ENCODE measurements around the gene NAPG.
A peak's percentile ranks its signal among the peaks of the same experiment; 100 is the strongest.
"Not testable (repeated sequence)": the region's sequence is repeated elsewhere in the genome, so short reads cannot be mapped to it uniquely, and the experiment has no call there.

The NAPG gene

DNA sequence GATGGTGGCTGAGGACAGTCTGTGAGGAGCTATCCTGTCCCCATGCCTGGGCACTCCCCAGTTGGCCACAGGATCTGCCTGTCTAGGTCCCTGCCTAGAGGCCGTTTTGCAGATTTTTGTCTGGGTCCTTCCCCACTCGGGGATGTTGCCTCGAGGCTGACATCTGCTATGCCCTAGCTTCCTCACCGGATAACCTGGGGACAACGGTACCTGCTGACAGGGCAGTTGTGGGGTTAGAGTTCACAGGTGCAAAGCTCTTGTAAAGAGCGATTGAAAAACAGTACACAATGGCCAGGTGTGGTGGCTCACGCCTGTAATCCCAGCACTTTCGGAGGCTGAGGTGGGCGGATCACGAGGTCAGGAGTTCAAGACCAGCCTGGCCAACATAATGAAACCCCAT, 30.4 kb downstream of the NAPG start:
- DNase-seq, result not testable (repeated sequence)

DNA sequence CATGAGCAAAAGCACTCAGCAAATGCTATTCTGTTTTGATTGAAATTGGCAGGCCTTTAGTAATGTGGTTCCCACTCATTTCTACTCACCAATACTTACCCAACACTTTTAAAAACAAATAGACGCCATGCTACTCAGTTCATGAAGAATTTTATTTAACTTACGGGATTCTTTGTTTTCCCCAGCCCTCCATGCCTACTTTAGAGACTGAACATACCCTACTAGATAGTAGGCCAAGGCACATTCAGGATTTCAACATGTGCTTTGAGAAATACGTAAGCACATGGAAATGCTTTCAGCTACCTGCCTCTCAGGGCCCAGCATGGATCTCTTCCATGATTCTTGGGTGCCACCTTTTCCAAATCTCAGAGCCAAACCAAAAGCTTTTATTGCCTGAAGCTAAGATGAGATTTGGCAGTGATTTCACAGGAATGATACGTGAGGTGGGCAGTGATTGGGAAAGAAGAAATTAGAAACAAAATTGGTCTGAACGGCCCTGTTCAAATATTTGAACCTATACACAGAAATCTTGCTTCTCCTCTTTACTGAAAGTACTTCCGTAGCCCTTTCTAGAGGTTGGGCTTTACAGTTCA, 31.4 kb downstream of the NAPG start:
- no peak for DNase-seq

DNA sequence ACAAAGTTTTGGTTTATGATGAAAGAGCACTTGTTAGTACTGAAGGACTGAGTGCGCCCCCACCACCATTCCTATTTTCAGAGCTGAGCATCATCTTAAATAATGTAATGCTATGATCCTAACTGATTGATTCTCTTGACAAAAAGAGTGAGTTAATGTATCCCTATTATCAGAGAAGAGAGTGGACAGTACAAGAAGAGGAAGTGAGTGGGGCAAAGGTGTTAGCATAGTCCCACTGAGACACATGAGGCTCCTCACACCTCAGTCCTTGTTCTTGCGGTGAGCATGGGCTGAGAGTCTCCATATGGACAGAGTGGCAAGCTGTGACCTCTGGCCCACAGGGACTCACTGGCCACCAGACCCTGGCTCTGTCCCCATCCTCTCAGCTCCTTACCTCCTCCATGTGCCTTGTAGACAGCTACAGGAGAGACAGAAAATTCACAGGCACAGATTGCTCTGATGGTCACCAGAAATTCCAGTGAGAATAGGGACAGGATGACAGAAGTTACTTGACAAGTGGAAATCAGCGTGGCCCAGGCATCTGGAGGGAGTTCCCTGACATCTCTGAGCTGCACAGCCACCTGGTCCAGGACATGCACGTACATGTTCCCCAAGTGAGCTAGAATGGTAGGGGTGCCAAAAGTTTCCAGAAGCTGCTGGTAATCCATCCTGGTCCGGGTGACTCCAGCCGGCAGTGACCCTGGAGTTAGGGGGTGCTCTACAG, 32.6 kb downstream of the NAPG start:
- no peak for DNase-seq

DNA sequence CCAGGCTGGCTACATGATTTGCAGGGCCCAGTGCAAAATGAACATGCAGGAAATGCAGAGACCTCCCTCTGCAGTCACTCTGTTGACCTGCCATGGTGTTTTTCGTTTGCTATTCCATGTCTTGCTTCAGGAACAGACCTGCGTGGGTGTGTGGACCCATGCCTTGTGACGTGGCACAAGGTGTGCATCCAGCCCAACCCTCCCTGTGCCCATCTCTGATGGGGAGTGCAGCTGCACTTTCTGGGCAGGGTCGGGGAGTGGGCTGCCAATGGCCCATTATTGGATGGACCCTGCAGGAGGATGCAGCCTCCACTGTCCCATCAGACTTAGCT, 33.1 kb downstream of the NAPG start:
- no peak for DNase-seq

DNA sequence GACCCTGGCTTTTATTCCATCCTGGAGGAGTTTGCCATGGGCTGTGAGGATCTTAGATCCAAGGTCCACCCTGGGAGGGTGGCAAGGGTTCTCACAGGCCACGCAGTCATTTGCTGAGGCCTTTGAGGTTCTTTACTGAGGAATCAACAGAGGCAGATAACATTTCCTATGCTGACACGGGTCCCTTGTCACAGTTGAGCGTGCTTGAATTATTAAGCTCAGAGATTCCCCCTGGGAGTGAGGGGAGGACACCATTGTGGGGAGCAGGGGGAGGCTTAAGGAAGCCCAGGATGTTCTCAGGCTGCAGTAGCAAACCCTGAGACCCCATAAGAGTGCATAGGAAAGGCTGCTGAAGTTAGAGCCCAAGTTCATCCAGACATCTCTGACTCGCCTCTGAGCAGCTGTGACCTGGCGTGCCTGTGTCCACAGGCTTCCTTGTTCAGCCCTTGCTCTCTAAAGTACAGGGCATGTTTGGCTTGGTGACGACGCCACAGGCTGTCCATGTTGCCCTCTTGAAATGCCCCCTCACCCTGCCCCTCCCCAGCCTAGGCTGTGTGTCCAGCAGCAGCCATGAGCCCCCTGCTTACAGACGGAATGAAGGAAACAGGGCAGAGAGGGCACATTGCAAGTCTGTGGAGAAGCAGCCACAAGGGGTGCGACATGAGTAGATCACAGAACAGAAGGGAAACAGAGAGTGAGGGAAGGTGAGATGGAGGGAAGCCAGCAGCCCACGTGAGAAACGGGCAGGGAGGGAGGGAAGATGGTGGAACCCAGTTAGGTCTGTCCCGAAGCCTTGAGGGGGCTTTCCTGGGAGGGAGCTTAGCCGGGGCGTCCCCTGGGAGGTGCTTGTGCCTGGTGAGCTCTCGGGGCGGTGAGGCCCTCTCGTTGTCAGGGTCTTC, 34.0 kb downstream of the NAPG start:
- DNase-seq, result peak; percentile 60

DNA sequence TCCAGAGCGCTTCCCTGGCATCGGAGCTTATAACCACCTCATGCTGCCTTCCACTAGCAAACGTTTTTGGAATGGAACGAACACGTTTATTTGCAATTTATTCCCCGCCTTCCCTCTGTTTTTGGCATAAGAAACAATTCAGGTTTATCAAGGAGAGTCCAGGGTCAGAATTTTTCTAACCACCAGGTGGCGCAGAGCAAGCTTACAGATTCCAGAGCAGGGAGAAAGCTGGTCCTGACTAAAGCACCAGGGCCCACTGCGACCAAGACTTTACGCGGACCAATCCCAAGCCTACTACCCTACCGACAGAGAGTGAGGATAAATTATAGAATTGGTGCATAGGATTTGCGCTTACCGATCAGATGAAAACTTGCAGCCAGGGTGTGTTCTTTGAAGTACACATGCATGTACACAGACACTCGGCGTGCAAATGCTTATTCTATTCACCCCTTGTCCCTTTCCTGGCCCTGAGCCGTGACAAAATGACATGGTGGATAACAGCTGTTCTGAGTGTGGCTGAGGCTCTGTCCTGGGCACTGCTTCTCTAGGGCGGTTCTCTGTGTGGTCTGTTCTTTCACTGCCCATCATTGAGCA, 34.7 kb downstream of the NAPG start:
- peak; percentile 77 for DNase-seq

DNA sequence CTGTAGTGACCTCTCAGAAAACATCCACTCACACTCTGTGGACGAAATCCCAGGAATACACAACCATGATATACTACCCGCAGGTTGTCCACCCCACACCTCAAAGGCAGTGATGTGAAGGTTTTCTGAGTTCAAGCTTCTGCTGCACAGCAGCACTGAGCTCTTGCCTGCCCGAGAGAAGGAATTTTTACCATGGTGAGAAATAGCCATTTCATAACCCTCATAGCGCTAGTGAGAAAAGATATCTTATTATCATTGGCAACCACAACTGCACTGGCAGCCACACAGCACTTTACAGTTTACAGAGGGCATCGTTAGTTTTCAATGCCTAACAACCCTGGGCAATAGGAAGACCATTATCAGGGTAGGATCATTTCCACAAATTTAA, 36.9 kb downstream of the NAPG start:
- DNase-seq, result no peak

DNA sequence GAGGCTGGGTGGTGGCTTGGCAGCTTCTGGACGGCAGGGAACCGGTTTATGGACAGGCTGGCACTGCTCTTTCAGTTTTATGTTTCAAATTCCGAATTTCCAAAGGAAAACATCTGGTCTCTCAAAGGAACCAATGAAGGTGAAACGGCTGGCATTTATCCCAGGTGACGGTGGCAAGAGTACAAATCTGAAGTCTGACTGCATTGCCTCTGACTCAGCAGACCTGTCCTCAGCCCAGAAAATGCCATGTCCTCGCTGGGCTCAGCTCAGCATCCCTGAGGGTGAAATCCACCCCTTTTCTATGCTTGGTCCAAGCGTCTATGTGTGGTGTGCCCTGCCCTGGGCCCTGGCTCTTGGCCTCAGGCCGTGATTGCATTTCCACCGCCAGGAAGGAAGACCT, 38.1 kb downstream of the NAPG start:
- DNase-seq, result no peak

DNA sequence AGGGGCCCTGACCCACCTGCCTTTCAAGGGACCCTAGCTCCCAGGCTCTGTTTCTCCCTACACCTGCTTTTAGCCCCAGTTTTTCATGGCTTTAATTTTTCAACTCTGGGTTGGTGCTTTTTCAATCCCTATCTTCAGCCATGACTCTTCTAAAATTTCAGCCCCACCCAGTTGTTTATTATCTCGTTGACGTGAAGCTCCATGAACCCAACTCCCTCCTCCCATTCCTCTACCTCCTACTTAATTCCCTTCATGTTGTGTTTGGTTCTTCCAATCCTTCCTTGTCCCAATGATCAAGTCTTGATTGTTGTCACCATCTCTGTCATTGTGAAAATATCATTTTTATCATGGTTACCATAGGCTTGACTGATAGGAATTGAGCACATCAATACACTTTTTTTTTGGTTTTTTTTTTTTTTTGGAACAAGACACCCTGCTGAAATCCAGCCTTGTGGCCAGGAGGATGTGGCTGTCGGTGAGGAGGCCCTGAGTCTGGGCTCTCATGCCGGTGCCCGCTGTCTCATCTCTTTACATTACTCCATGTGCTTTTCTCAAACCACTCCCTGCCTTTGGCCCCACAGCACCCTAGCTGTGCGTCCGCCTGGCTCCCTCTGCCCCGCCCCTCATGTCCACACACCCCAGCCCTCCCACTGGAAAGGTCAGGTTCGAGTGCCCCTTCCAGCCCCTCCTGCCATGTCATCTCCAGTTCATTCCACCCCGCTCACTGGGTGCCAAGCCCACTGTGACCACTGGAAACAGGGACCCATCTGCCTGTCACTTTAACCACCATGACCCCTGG, 39.3 kb downstream of the NAPG start:
- no peak for DNase-seq

DNA sequence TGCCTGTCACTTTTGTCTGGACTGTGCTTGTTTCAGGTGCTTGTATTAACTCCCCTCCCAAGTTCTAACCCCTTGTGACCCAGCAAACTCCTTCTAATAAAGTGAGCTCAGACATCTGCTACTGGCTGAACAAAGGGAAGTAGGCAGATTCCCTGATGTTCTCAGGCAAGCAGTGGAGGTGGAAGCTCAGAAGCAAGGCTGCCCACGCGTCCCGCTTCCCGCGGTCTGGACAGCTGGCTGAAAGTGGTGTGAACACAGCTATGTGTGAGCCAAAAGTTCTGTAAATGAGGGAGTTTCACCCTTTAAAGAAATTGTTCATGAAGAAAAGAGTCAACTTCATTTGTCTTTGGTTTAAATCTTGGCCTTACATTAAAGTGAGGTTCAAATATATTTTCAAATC, 40.0 kb downstream of the NAPG start:
- no peak for DNase-seq

DNA sequence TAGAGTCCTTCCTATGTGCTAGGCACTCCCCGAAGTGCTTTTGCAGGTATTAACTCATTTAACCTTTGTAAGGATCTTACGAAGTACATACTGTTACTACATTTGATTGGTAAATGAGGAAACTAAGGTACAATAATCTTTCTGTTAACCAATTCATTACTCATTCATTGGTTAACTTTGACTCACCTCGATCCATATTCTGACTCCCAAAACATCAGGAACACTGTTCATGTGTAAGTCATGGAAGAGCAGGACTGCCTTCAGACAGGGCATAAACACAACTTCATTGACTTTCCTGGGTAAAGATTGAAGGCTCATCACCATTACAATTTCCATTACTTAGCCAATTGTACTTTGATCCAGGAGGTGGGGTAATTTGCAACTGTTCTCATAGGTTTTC, 40.6 kb downstream of the NAPG start:
- peak; percentile 2 for DNase-seq

DNA sequence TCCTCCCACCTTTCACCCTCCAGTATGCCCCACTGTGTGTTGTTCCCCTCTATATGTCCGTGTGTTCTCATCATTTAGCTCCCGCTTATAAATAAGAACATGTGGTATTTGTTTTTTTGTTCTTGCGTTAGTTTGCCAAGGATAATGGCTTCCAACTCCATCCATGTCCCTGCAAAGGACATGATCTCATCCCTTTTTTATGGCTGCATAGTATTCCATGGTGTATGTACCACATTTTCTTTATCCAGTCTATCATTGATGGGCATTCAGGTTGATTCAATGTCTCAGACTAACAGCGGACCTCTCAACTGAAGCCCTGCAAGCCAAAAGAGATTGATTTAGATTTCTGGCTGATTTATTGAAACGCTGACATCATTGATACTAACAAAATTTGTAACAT, 44.1 kb downstream of the NAPG start:
- DNase-seq, result not testable (repeated sequence)

DNA sequence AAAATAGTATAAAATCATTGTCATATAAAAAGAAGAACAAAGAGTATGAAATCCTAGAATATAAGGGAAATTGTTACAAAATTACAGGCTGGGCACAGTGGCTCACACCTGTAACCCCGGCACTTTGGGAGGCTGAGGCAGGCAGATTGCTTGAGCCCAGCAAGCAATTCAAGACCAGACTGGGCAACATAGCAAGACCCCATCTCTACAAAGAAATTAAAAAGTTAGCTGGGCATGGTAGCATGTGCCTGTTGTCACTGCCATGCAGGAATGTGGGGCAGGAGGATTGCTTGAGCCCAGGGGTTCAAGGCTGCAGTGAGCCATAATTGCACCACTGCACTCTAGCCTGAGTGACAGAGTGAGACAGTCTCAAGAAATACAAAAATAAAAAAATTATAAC, 44.8 kb downstream of the NAPG start:
- no peak for DNase-seq

DNA sequence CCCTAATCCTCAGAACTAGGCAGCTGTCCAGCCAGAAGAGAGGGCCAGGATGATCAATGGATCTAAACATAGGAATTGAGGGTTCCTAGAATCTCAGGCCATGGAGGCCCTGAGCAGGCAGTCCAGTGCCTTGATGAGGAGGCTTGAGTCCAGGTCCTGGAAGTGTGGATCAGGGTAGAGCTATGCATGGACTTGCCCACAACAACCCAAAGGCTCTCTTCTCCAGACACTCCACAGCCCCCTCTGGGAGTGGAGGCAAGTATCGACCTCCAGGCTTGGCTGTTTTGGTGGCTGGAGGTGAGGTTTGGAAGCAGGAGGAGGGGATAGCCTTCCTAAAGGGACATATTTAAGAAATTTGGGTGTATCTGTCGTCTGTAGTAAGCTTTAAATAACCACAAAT, 45.7 kb downstream of the NAPG start:
- peak; percentile 26 for DNase-seq

DNA sequence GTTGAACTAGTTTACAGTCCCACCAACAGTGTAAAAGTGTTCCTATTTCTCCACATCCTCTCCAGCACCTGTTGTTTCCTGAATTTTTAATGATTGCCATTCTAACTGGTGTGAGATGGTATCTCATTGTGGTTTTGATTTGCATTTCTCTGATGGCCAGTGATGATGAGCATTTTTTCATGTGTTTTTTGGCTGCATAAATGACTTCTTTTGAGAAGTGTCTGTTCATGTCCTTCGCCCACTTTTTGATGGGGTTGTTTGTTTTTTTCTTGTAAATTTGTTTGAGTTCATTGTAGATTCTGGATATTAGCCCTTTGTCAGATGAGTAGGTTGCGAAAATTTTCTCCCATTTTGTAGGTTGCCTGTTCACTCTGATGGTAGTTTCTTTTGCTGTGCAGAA, 47.4 kb downstream of the NAPG start:
- not testable (repeated sequence) for DNase-seq

DNA sequence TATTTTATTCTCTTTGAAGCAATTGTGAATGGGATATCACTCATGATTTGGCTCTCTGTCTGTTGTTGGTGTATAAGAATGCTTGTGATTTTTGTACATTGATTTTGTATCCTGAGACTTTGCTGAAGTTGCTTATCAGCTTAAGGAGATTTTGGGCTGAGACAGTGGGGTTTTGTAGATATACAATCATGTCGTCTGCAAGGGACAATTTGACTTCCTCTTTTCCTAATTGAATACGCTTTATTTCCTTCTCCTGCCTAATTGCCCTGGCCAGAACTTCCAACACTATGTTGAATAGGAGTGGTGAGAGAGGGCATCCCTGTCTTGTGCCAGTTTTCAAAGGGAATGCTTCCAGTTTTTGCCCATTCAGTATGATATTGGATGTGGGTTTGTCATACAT, 48.6 kb downstream of the NAPG start:
- not testable (repeated sequence) for DNase-seq

DNA sequence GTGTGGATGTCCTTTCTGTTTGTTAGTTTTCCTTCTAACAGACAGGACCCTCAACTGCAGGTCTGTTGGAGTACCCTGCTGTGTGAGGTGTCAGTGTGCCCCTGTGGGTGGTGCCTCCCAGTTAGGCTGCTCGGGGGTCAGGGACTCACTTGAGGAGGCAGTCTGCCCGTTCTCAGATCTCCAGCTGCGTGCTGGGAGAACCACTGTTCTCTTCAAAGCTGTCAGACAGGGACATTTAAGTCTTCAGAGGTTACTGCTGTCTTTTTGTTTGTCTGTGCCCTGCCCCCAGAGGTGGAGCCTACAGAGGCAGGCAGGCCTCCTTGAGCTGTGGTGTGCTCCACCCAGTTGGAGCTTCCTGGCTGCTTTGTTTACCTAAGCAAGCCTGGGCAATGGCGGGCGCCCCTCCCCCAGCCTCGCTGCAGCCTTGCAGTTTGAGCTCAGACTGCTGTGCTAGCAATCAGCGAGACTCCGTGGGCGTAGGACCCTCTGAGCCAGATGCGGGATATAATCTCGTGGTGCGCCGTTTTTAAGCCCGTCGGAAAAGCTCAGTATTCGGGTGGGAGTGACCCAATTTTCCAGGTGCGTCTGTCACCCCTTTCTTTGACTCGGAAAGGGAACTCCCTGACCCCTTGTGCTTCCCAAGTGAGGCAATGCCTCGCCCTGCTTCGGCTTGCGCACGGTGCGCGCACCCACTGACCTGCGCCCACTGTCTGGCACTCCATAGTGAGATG, 52.2 kb downstream of the NAPG start:
- DNase-seq, result not testable (repeated sequence)

DNA sequence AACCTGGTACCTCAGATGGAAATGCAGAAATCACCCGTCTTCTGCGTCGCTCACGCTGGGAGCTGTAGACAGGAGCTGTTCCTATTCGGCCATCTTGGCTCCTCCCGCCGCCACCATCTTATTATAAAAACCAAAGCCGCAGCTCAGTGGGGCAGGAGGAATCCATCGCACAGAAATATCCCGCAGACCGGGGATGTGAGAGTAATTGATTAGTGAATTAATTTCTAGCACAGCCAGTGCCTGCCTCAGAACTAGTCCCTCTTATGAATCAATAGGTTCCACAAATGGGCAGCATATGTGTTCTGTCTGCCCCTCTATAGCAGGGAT, 52.7 kb downstream of the NAPG start:
- DNase-seq, result peak; percentile 14

DNA sequence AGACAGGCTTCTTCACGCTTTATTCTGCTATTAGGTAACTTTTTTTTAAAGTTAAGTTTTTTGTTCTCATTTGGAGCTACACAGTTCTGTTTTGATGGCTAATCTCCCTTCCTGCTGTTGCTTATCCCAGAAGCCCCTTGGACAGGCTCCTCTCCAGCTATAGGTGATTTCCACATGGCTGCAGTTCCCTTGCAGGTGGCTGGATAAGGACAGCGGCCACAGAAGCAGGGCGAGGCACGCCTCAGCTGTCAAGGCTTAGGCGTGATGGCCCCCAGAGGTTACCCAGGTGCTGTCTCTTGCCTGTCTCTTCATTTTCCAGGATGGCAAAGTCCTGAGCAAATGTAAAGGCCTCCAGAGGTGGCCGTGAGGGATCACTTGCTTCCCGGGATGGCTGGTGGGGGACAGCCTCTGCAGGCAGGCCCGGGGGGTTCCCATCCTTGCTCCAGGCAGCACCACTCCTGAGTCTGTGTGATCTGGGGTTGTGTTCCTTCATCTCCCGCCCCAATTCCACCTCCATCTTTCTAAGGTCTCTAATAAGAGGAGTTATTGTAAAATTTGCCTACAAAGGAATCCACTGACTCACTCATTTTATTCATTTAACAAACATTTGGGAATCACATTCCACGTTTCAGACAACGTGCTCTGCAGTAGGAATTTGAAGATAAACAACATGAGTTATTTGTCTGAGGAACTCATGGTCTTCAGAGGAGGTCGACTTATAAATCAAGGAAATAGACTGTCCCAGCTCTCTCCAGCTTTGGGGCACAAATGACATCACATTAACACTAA, 53.4 kb downstream of the NAPG start:
- peak; percentile 7 for DNase-seq

DNA sequence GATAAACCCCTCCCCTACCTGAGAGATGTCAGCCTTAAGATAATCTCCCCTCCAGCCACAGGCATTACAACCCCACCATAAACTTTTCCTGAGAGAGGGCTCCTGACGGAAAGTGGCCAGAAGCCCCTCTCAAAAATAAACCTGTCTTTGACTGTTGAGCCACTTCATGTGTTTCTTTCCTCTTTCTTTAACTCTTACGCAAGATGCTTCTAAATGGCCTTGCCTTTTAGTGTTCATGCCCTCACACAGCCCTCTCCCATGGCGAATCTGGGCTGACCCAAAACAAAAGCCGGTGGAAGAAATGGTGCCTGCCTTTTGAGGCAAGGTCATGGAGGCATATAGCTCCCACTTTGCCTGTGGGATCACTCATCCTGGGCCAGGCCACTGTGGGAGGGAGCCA, 54.4 kb downstream of the NAPG start:
- DNase-seq, result peak; percentile 13

DNA sequence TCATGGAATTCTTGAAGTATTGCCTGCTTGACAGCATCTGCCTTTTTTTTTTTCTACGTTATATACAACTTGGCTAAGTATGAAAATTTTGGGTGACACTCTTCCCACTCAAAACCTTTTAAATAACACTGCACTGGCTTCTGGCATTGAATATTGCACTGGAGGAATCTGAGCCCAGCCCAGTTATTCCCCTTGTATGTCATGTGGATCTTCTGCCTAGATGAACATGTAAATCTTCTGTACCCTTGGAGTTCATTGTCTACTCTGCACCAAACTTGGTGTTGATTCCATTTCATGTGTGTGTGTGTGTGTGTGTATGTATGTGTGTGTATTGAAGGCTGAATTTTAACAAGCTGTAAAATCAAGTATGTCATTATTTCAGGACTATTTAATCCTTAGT, 59.4 kb downstream of the NAPG start:
- no peak for DNase-seq

Measured in islet precursor cell (in vitro differentiated cells).